ELF-1 (cell line): ENCODE data around the gene MORN5.

ENCODE experiments used
- DNase-seq: peaks from one replicate; pipeline ENCODE4 v3.0.0-alpha.2; 2016; ENCODE audit warnings: low read depth, low spot score

The MORN5 gene

DNA sequence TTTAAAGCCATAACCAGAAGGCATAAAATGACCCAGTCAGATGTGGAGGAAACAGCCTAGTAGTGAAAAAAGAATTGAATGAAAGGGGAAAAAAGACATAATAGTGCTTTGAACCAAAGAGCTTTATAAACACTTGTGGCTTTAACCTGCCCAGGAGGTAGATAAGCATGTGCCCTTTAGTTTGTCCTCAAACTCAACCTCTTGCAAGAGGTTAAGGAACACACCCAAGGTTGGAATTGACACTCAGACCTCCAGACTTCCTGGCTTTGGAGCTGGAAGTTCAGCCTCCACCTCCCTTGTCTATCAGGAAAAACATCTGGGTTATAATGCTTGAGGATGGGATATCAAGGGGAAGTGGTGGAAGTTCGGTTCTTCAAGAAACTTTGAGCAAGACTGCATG is 16.4 kb upstream of the MORN5 start:
- DNase-seq, result no peak

DNA sequence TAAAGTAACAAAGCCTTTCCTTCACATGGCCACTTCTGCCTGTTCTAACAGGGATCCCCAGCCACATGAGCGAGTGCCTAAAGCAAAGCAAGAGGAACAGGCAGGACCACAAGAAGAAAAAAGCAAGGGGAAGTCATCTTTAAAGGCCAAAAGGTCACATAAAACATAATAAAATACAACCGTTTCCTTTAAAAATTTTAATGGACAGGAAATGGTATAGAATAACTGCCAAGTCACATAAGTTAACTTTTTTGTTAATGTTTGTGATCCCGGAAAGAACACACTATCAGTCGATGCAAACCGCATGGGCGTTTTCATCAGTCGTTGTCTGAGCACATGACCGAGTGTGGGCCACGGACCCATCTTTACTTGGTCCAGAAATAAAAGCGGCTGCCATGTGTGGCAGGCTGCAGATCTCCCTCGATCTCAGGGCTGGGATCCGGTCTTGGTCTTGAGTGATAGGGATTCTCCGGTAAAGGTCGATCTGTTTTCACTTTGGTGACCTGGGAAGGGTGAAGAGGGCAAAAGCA is 15.8 kb upstream of the MORN5 start:
- DNase-seq, result no peak

DNA sequence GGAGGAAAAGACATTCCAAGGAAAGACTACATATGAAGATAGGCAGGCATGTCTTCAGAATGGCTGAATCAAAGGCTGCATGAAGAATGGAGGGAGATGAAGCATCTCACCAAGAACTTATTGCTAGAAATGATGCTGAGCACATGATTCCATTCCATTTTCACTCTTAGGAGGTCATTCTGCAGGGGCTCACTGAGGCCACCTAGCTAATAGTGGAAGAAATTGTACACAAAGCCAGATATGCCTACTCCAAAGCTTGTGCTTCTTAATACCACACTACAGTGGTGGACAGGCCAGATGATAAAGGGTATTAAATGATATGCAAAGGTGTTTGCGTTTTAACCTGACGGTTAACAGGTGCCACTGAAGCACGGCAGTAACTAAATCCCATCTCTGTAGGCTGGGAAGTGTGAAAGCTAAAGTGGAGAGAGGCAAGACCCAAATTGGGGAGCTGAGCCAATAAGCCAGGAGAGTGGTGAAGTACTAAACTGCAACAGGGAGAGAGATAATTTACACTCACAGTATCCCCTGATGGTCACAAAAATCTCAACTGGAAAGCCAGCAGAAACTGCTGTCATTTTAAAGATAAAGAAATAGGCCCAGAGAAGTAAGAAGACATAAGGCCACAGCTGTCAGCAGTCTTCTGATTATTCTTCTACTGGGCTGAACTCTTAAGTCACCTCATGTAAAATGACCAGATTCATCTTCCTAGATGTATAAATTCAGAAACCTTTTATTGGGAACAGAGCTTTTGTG is 14.7 kb upstream of the MORN5 start:
- no peak for DNase-seq

DNA sequence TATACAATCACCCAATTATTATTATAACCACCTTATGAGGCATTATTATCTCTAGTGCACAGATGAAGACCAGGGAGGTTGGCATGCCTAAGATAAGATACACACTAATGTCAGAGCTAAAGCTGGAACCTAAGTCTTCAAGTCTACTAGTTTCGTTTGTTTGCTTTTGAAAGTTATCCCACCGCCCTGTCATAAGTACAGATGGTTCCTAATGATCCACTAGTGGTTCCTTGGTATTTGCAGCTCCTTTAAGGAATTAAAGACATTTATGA is 14.2 kb upstream of the MORN5 start:
- no peak for DNase-seq

DNA sequence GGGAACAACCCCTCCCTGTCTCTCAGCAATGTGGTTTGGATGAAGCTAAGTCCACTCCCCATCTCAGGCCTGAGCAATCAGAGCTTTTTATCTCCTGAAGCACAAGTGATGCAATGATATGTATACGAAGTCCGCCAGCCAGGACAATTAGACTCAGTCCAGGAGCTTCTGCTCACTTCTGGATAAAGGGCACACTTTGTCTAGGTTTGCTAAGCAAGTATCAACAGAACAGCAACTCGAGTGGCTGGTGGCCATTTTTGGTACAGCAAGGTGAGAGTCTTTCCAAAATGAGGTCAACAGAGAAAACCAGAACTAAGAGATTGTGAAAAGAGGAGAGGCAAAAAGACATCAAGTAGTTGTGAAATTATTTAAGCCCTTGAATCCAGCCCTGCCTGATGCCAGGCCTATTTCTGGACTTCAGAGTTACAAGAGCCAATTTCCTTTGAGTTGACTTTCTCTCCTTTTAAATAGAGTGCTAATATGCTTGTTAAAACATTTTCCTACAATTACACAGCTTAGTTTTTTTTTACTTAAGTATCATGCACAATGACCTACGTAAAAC is 8.4 kb upstream of the MORN5 start:
- no peak for DNase-seq

DNA sequence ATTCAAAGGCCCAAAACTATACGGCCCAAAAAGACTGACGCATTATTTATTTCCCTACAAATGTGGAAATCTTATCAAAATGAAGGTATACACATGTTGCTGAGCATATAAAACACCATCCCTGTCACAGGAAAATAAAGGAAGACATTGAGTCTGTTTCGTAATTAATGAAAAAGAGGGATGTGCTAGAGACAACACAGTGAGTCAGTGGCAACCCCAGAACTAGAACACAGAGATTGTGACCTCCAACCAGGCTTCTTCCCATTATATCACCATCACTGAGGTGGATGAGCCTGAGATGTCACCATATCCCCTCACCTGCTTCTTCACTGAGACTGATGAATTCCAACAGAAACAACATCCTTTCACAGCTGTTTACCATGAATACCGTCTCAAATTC is 3.9 kb upstream of the MORN5 start:
- no peak for DNase-seq

DNA sequence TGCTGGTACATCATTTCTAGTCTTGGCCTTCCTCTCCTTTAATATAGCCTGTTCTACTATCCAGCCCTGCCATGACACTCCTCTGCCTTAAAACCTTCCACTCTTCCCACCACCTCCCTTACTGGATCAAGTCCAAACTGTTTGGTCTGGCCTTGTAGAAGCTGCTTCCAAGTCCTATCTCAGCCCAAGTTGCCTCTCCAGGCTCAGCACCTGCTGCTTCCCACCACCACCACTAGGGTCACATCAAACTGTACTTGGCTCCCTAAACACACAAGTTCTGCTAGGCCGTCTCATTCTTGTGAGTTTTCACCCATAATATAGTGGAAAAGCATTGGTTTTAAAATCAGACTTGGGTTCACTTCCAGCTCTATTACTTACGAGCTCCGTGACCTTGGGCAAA is 1.5 kb upstream of the MORN5 start:
- peak; percentile 79 for DNase-seq

DNA sequence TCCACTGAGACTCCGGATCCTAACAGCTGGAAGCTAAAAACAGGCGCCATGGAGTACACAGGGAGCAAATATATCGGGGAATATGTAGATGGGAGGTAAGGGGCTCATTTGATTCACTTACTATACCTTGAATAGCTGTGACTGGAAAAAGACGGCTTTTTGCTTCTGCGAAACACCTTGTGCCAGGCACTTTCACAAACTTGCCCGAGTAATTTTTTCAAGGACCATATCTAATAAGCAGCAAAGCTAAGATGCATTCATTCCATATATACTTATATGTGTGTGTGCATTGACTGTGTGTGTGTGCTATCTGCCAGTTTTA is 178 bp downstream of the MORN5 start:
- no peak for DNase-seq

DNA sequence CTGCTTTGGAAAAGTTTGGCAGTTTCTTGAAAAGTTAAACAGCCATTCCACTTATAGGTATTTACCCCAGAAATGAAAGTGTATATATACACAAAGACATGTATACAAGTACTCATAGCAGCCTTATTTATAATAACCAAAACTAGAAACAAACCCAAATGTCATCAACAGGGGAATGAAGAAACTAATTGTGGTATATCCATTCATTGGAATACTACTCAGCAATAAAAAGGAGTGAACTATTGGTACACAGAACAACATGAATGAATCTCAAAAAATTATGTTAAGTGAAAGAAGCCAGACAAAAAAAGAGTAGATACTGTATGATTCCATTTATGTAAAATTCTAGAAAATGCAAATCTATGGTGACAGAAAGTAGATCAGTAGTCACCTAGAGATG is 2.7 kb downstream of the MORN5 start:
- DNase-seq, result no peak

DNA sequence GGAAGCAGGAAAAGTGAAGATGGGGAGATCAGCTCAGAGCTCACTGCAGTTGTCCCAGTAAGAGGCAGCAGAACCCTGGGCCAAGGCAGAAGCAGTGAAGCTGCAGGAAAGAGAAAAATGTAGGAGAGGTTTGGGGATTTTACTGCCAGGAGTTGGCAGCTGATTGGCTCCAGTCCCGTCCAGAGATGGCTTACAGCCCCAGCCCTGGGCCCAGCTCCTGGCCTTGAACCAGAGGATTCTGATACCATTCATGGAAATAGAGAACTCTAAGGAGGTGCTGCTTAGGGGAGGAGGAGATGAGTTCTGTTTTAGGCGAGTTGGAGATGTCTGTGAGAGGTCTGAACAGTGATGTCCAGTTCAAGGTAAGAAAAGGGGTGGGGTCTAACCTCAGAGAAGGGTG is 4.6 kb downstream of the MORN5 start:
- DNase-seq, result no peak

DNA sequence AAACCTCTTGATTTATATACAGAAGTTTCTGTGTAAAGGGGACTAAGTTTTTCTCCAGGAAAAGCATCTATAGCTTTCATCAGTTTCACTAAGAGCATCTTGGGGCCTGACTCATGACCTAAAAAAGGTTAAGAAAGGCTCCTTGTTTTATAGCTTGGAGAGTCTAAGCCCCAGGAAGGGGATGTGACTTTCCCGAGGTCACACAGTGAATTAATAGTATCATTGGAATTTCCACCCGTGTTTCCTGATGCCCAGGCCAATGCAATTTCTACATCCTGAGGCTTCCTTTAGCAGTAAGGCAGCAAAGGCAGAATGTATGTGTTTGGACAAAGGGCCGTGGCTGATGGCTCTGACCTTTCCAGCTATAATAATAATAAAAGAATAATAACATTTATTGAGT is 8.6 kb downstream of the MORN5 start:
- no peak for DNase-seq

DNA sequence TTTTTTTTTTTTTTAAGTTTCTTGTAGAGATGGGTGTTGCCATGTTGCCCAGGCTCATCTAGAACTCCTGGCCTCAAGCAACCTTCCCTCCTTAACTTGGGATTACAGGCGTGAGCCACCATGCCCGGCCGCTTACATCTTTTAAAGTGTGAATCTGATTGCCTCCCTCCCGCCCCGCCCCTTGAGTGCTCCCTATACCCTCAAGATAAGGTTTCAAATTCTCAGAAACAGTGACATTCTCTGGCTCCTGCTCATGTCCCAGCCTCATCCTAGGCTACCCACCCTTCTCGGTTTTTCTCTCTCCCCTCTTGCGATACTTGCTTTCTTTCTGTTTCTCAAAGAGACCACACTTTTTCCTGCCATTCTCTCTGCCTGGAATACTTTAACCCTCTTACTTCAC is 12.4 kb downstream of the MORN5 start:
- DNase-seq, result no peak

DNA sequence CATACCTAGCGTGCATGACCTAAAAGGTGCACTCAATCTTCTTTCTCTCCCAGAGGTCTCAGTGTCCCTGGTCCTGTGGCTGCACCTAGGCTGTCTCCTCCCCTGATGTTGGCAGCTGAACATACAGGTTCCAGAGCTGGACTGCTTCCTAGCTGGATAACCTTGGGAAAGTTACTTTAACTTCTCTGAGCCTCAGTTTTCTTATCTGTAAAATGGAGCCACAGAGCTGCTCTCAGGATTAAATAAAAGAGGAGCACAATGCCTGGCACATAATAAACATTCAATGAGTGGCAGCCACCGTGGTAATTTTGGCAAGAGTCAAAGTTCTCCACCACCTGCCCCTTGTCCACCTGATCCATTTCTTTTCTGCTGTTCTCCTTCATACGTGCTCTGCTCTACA is 14.0 kb downstream of the MORN5 start:
- no peak for DNase-seq

DNA sequence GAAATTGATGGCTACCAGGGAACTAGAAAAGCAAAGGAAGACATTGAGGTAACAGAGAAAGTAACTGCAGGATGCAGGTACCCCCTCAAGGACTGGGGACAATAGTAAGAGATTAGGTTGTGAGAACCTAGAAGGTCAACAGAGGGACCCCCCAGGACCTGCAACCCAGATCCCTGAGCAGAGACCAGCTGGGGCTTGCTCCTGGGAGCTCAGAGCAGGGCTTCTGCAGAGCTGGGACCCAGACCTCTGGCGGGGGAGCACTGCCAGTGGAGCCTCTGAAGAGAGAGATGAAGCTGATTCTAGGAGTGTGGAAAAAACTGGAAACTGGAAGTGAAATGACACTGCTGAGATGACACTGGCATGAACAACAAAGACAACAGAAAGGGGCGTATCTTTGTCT is 17.2 kb downstream of the MORN5 start:
- DNase-seq, result no peak

DNA sequence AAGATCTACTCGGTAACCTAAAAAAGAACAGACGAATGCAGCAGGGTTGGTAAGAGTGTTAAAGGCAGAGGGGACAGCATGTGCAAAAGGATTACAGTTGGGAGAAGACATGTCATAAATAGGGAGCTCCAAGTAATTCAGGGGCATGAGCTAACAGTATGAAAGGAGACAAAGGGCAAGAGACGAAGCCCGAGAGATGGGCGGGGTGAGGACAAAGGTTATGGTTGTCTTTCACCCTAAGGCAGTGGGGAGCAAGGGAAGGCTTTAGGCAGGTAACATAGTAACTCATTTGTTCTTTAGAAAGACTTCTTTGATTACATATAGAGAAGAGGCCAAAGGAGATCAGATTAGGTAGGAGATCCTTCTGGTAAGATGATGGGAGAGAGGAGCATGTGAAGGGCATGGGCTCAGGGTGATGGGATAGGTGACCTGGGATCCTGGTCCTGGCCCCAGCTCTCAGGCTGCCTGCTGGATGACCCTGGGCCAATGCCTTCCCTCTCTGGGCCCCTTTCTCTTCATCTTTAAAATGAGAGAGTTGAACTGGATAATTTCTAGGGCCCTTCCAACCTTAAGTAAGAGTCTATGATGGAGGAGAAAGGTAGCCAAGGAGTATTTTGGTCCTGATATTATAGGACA is 19.5 kb downstream of the MORN5 start:
- DNase-seq, result no peak

DNA sequence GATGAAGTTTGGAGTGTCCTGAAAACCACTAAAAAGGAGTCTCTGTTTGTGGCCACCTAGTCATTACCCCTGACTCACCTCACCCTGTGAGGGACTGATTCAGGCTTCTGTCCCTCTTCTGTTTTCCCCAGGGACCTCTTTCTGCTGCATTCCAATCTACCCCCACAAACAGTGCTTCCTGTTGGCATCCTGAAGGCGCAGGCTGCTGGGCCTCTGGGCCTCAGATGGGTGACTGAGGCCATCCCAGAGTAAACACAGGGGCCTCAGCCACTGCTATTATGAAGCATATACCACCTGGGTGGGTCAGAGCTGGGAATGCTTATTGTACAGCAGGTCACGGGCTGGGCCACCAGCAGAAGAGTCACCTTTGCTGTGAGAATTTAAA is 20.0 kb downstream of the MORN5 start:
- no peak for DNase-seq

DNA sequence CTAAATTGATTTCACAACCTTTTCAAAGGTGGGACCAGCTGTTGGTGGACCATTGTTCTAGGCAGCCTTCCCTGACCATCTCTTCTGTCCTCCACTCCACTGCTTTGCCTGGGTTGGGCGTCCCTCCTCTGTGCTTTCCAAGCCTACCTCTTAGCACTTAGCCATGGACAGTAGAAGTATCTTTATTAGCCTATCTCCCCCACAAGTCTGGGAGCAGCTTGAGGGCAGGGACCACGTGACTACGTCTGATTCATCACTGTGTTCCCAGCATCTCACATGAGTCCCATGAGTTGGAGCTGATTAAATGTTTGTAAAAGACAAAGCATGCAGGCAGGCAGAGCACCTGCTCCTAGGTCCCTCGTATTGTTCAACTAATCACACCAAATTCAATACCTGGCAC is 20.9 kb downstream of the MORN5 start:
- DNase-seq, result no peak

DNA sequence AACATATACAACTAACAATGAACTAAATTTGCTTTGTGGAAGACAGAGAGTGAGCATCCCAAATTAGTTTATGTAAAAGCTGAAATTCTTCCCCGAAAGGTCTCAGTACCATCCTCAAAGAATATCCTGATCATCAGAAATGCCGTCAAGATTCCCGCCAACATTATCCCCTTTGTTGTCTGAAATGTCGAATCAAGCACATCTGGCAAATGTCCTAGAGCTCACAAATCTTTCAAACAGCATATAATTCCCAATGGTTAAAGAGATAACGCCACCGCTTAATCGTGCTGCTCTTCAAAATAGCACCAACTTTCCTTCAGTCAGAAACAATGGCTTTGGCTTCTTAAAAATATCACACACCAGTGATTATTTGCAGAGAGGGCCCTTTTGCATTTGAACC is 23.8 kb downstream of the MORN5 start:
- DNase-seq, result no peak

DNA sequence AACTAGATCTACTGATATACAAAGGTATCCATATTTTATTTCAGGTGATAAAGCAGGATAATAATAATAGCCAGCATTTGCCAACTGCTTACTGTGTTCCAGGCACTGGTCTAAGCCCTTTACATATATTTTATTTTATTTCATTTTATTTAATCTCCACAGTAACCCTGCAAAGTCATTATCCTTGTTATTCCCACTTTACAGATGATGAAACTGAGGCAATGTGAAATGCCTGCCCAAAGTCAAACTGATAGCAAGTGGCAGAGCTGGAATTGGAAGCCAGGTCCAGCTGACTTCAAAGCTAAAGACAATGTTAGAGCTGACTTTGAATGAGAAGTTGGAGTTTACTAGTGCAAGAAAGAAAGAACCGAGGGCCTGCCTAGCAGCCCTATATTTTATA is 24.8 kb downstream of the MORN5 start:
- no peak for DNase-seq

DNA sequence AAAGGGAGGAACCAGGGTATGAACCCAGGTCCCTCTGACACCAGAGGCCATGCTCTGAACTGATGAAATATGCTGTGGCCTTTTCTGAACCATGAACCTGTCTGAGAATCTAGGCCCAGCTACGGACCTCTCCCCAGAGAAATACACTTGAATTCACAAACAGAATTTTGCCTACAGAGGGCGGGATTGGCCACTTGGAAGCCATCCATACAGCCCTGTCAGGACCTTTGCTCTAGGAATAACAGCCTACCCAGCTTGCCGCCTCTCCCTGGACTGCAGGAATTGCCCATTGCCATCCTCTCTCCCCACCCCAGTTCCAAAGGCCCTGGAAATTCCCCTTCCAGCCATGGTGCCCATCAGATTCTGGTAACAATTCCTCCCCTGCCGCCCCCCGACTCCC is 26.6 kb downstream of the MORN5 start:
- no peak for DNase-seq

DNA sequence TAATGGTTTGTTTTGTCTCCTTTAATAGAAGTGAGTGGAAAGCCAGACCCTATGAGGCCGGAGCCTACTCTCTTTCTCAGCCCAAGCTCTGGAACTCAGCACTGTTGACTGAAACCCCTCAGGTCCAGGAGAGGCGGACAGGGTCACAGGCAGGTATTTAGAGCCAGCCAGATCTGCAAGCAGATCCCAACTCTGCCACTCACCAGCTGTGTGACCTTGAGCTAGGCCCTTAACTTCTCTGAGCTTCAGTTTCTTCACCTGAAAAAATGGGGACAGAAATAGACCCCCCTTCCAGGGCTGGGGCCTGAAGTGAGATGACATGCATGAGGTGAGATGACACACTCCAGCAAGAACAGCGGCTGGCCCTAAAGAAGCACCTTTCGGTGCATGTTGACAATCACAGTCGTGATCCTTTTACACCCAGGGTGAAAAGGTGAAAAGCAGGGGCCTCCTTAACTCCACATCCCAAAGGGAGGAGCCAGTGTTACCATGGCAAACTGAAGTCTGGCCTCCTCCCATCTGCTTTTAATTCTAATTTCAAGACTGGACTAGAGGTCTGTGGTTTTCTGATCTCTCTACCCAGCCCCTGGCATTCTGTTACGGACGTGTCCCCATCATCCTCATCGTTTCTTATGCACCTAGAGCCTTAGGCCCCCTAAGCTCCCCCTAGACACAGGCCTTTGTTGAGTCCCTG is 27.2 kb downstream of the MORN5 start:
- DNase-seq, result no peak

DNA sequence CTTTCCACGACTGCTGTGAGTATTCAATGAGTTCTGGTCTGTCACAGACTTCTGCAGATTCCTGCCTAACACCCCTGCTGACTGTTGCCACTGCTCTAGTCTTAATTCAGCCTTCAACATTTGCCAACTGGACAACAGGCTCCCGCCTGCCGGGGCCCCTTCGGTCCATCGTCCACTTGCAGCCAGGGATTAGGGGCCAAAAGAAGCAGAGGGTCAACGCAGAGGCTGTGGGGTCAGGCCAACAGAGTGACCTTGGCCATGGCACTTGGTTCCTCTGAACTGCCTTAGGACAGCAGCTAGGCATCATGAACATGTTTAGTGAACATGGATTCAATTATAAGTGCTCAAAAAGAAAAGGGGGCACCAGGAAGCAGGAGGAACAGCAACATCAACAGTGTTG is 28.7 kb downstream of the MORN5 start:
- DNase-seq, result no peak
